HCT116 (cell line): Measurements from ENCODE around the gene COLEC11. TPM values are rescaled to one million over a fixed set of nuclear protein-coding genes. Genes with fewer than 3 reads are reported as not detected.

Experiments
- ATAC-seq: fragments of 200-7000 bp; cut with Tn5 transposase; 2 replicates; pipeline ENCODE4 v1.9.1; 2020; ENCODE audit warnings: mild to moderate bottlenecking, moderate library complexity
- BruUV-seq: library from RNA; stranded (reverse); fragments of 400-500 nt; replicated peaks from 2 replicates; lab custom pipeline; 2021; lab: Mats Ljungman, UMichigan
- CTCF ChIA-PET: fragments of 300-600 bp; sonication (Branson Sonifier 250); formaldehyde crosslinking; loops from one replicate; lab custom pipeline; 2021; ENCODE audit warnings: antibody characterized with exemption; lab: Charles Lee
- POLR2A ChIA-PET: fragments of 300-600, 350-600 bp; sonication (Branson Sonifier 250); formaldehyde crosslinking; loops from one replicate; lab custom pipeline; 2021; ENCODE audit warnings: antibody characterized with exemption; lab: Charles Lee
- RAD21 ChIA-PET, 2 experiments: fragments of 300-600 bp; sonication (Branson Sonifier 250); formaldehyde crosslinking; loops; one replicate each; lab custom pipeline; 2023; ENCODE audit warnings: low total read pairs in 2 of 2; ENCODE audit not compliant: uncharacterized antibody in 2 of 2, unreplicated experiment in 2 of 2, low non-redundant PET in 1 of 2; lab: Charles Lee
- DNase-seq: peaks from one replicate; pipeline ENCODE4 v3.0.0-alpha.2; 2010; ENCODE audit warnings: low read depth, low spot score
- H2AFZ ChIP-seq: fragments of 200-600 bp; shearing (Covaris generic), sonication (generic); 2 replicates; pipeline ENCODE4 v1.6.1; 2017; ENCODE audit warnings: low read depth, mixed run types, mixed read lengths, antibody characterized with exemption, low read length; ENCODE audit not compliant: poor library complexity, severe bottlenecking
- H3K27ac ChIP-seq: 2 replicates; pipeline ENCODE4 v1.5.1; 2012; ENCODE audit warnings: low read depth, low read length
- H3K27me3 ChIP-seq: fragments of 200-600 bp; sonication (generic); 2 replicates; pipeline ENCODE4 v1.6.1; 2016; ENCODE audit warnings: mixed run types, low read length, mixed read lengths; ENCODE audit not compliant: insufficient read depth
- H3K36me3 ChIP-seq, 2 experiments: fragments of 200-500 bp in 1 of 2; fragments of 200-600 bp in 1 of 2; sonication (Bioruptor generic) in 1 of 2; sonication (generic) in 1 of 2; 2 replicates each; pipeline versions ENCODE4 v1.5.1 to v1.6.1; 2014 to 2016; ENCODE audit warnings: low read length in 2 of 2, inconsistent platforms in 1 of 2, mixed read lengths in 1 of 2, mixed run types in 1 of 2; ENCODE audit not compliant: insufficient read depth in 2 of 2, control insufficient read depth in 1 of 2
- H3K4me1 ChIP-seq, 2 experiments: fragments of 200-600 bp in 1 of 2; sonication (generic) in 1 of 2; 2 replicates each; pipeline versions ENCODE4 v1.5.1 to v1.6.1; 2012 to 2017; ENCODE audit warnings: low read length in 2 of 2, inconsistent platforms in 1 of 2, mild to moderate bottlenecking in 1 of 2, mixed read lengths in 1 of 2, mixed run types in 1 of 2, moderate library complexity in 1 of 2; ENCODE audit not compliant: insufficient read depth in 2 of 2, control insufficient read depth in 1 of 2
- H3K4me2 ChIP-seq: fragments of 200-600 bp; sonication (generic); 2 replicates; pipeline ENCODE4 v1.6.1; 2017; ENCODE audit warnings: mixed run types, low read length, mixed read lengths
- H3K4me3 ChIP-seq, 2 experiments: fragments of 200-600 bp in 1 of 2; sonication (generic) in 1 of 2; replicated peaks in 1 of 2; 2 replicates each; pipeline ENCODE4 v1.5.1; 2011 to 2016; ENCODE audit warnings: low read length in 2 of 2, control low read depth in 1 of 2, low read depth in 1 of 2, mild to moderate bottlenecking in 1 of 2, mixed read lengths in 1 of 2, mixed run types in 1 of 2
- H3K79me2 ChIP-seq: fragments of 200-600 bp; sonication (generic); 2 replicates; pipeline ENCODE4 v1.6.1; 2017; ENCODE audit warnings: mild to moderate bottlenecking, mixed run types, low read length, moderate library complexity, mixed read lengths; ENCODE audit not compliant: insufficient read depth
- H3K9ac ChIP-seq: fragments of 200-600 bp; sonication (generic); 2 replicates; pipeline ENCODE4 v1.6.1; 2016; ENCODE audit warnings: low read length, mixed read lengths
- H3K9me2 ChIP-seq: fragments of 200-600 bp; sonication (generic), shearing (Covaris generic); 2 replicates; pipeline ENCODE4 v1.6.1; 2017; ENCODE audit warnings: mixed run types, mild to moderate bottlenecking, moderate library complexity; ENCODE audit not compliant: insufficient read depth
- H3K9me3 ChIP-seq, 2 experiments: fragments of 200-500 bp in 1 of 2; fragments of 200-600 bp in 1 of 2; sonication (Bioruptor generic) in 1 of 2; sonication (generic) in 1 of 2; 2 replicates each; pipeline ENCODE4 v1.6.1; 2014 to 2017; ENCODE audit warnings: low read length in 2 of 2, mixed read lengths in 2 of 2, inconsistent platforms in 1 of 2, low read depth in 1 of 2, mild to moderate bottlenecking in 1 of 2, mixed run types in 1 of 2, moderate library complexity in 1 of 2; ENCODE audit not compliant: control insufficient read depth in 1 of 2, insufficient read depth in 1 of 2
- H4K20me1 ChIP-seq: fragments of 200-600 bp; sonication (generic), shearing (Covaris generic); 2 replicates; pipeline ENCODE4 v1.6.1; 2017; ENCODE audit warnings: mixed run types, mild to moderate bottlenecking, moderate library complexity; ENCODE audit not compliant: insufficient read depth
- POLR2A ChIP-seq: IDR thresholded peaks from 2 replicates; pipeline ENCODE4 v1.7.0; 2011; ENCODE audit warnings: borderline replicate concordance; ENCODE audit not compliant: insufficient read depth, insufficient read length; ENCODE audit errors: extremely low read depth
- RAD21 ChIP-seq: IDR thresholded peaks from 2 replicates; pipeline ENCODE4 v1.6.1; 2012; ENCODE audit warnings: low read depth, mild to moderate bottlenecking
- ZFX ChIP-seq: fragments of 450-650 bp; IDR thresholded peaks from 2 replicates; pipeline ENCODE4 v1.6.1; 2017
- ZNF274 ChIP-seq: fragments of 200-500 bp; sonication (Bioruptor generic); IDR thresholded peaks from 2 replicates; pipeline ENCODE4 v1.6.1; 2014; ENCODE audit warnings: mild to moderate bottlenecking, low read depth, low read length, inconsistent platforms
- intact Hi-C: fragments of 100-400 bp; cut with micrococcal nuclease; formaldehyde crosslinking; loops from 2 replicates; pipeline ENCODE4 v1.10.0; 2022
- total RNA-seq: library from RNA; stranded (reverse); gene quantifications from one replicate; pipeline ENCODE4 v1.2.1, GENCODE V29; 2021; ENCODE audit not compliant: unreplicated experiment
- TF ChIP-seq, protein P1 (sequence below), 3 experiments: fragments of 200-600 bp in 1 of 3; sonication (generic) in 1 of 3; IDR thresholded peaks in 2 of 3; conservative IDR thresholded peaks in 1 of 3; 2 replicates each; pipeline ENCODE4 v1.5.1; 2012 to 2017; ENCODE audit warnings: low read depth in 2 of 3, low read length in 2 of 3, antibody characterized with exemption in 1 of 3, borderline replicate concordance in 1 of 3, control low read depth in 1 of 3, mild to moderate bottlenecking in 1 of 3, mixed read lengths in 1 of 3, mixed run types in 1 of 3, moderate library complexity in 1 of 3; ENCODE audit not compliant: insufficient read depth in 1 of 3
- TF ChIP-seq, protein P2 (sequence below): IDR thresholded peaks from 2 replicates; pipeline ENCODE4 v1.6.1; 2012

COLEC11 gene
- total RNA-seq, 1 experiment from 2014 or later = 0.15 TPM

DNA sequence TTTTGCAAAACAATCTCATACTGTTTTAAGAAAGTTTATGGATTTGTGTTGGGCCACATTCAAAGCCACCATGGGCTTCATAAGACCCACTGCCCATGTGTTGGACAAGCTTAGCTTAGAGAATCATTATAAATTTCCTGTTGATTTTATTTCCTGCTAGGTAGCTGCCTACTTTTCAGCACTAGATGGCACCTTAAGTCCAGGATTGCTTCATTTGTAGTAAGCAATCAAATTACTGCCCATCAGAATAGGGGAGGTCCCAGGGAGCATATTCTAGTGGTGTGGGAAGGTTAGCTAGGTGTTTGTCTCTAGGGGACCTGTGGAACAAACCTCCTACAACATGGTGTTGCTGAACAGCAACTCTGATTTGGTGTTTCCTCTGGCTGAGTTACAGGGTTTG, 97.5 kb downstream of the COLEC11 start:
- Histone ChIP-seq H3K36me3 (no peaks in the 10 kb centered on the region), H3K27me3 (peaks cover 4% of the 10 kb centered on the region), H3K27ac (no peak overlapping the region), H3K79me2 (no peaks in the 10 kb centered on the region)
- ChIA-PET POLR2A (interaction anchor here (1.2 kb wide), 1 partner anchor 36 kb away, joined by 5 read pairs; no protein-coding TSS in a partner anchor), RAD21 (interaction anchor here in 1 of 2 experiments (1.0 to 1.2 kb wide), 2 partner anchors 88 to 134 kb away, joined by 3 to 4 read pairs; no protein-coding TSS in a partner anchor)
- ATAC-seq (peak; percentile 96), DNase-seq (peak; percentile 51)
- intact Hi-C loops = loop anchor here (1.0 to 2.0 kb wide), 4 partner anchors 88 to 266 kb away; no protein-coding TSS in a partner anchor
- TF ChIP-seq ZFX = no peak
- peak; percentile 85 for TF ChIP-seq RAD21
- TF ChIP-seq, protein P1, sequence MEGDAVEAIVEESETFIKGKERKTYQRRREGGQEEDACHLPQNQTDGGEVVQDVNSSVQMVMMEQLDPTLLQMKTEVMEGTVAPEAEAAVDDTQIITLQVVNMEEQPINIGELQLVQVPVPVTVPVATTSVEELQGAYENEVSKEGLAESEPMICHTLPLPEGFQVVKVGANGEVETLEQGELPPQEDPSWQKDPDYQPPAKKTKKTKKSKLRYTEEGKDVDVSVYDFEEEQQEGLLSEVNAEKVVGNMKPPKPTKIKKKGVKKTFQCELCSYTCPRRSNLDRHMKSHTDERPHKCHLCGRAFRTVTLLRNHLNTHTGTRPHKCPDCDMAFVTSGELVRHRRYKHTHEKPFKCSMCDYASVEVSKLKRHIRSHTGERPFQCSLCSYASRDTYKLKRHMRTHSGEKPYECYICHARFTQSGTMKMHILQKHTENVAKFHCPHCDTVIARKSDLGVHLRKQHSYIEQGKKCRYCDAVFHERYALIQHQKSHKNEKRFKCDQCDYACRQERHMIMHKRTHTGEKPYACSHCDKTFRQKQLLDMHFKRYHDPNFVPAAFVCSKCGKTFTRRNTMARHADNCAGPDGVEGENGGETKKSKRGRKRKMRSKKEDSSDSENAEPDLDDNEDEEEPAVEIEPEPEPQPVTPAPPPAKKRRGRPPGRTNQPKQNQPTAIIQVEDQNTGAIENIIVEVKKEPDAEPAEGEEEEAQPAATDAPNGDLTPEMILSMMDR (IDR thresholded peaks at IDR 0.05 in 2 of 3, conservative IDR thresholded peaks at IDR 0.05 in 1 of 3; ENCODE audit: borderline replicate concordance in 1 of 3, insufficient read depth in 1 of 3, low read depth in 2 of 3, low read length in 2 of 3) = peak; percentile 73 to 78 (median 75)
- TF ChIP-seq, protein P2, sequence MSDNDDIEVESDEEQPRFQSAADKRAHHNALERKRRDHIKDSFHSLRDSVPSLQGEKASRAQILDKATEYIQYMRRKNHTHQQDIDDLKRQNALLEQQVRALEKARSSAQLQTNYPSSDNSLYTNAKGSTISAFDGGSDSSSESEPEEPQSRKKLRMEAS = no peak
- TF ChIP-seq ZNF274 = no peak
- TF ChIP-seq POLR2A = no peak
- TF ChIP-seq, all 23 proteins: peak for 2
- CTCF ChIA-PET = interaction anchor here (1.0 to 2.9 kb wide), 8 partner anchors 36 to 267 kb away, joined by 3 to 31 read pairs (median 9); no protein-coding TSS in a partner anchor
- Histone ChIP-seq H3K9me2 (no peaks in the 10 kb centered on the region), H4K20me1 (no peaks in the 10 kb centered on the region), H3K4me1 (no peaks in the 10 kb centered on the region), H3K4me2 (no peak overlapping the region), H3K9ac (no peak overlapping the region), H3K4me3 (no peak overlapping the region), H3K9me3 (no peaks in the 10 kb centered on the region), H2AFZ (no peak overlapping the region)
- no TSS peak for BruUV-seq

Other genes with a start within 250 kb of the COLEC11 start
- 36.9 TPM for gene EIPR1, start 217.3 kb upstream of the COLEC11 start, total RNA-seq
- gene TRAPPC12, start 215.4 kb upstream of the COLEC11 start, total RNA-seq = 47.4 TPM
- gene ADI1, start 75.6 kb upstream of the COLEC11 start, total RNA-seq = 27.0 TPM
- gene RNASEH1, start 36.8 kb upstream of the COLEC11 start, total RNA-seq = 38.2 TPM
- 1,694 TPM for gene RPS7, start 19.9 kb upstream of the COLEC11 start, total RNA-seq
- not detected for gene ALLC, start 63.1 kb downstream of the COLEC11 start, total RNA-seq
- not detected for gene DCDC2C, start 108.5 kb downstream of the COLEC11 start, total RNA-seq